PC-9 (cell line): Measurements from ENCODE around the gene ROM1.

Experiments
- CTCF ChIP-seq: fragments of 200-600 bp; sonication (generic); conservative IDR thresholded peaks from 2 replicates; pipeline ENCODE4 v1.6.1; 2017; ENCODE audit warnings: mixed run types, antibody characterized with exemption, mild to moderate bottlenecking, moderate library complexity
- EZH2 ChIP-seq: fragments of 200-600 bp; sonication (generic); IDR thresholded peaks from 2 replicates; pipeline ENCODE4 v1.8.0; 2017; ENCODE audit warnings: antibody characterized with exemption, low read depth

DNA sequence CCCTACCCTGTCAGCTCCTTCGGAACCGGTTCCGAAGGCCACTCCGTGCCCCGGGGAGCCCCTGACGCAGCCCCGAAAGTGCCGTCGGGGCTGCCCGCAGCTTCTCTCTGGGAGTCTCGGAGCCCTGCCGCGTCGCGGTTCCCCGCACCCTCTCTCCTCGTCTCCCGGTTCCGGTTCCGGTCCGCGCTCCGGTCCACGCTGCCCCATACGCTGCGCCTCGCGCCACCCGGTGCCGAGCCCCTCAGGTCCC, 12.0 kb upstream of the ROM1 start:
- TF ChIP-seq CTCF (no peak), EZH2 (no peak)
